Vagina (tissue), 2 donors: ENCODE data around the gene NEK11.

Experiments
- POLR2A ChIP-seq, 2 donors: fragments of 450-650 bp; IDR thresholded peaks; one replicate each; pipeline ENCODE4 v1.6.1; 2017; ENCODE audit warnings: antibody characterized with exemption in 2 of 2, mild to moderate bottlenecking in 2 of 2, moderate library complexity in 2 of 2
- TF ChIP-seq, protein P1 (sequence below), 3 experiments: fragments of 450-650 bp in 2 of 3; fragments of 200-600 bp in 1 of 3; sonication (generic) in 1 of 3; IDR thresholded peaks; one replicate each; pipeline ENCODE4 v1.5.1; 2017 to 2019; ENCODE audit warnings: antibody characterized with exemption in 3 of 3, mild to moderate bottlenecking in 2 of 3, moderate library complexity in 2 of 3

DNA sequence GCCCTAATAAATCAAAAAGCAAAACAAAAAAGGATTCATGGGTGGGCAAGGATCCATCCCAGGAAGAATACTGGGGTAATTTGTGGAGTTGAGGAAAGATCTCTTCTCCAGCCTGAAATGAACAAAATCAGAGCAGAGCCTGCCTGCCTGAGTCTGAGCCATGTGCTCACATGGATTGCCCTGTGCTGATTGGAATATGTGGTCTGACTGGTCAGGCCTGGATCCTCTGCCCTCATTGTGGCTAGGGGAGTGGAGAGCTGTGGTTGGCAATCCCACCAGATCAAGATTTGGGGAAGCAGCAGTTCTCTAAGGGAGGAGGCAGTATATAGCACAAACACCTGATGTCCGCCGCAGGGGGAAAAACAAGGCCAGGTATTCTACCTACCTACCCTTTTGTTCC, 348.1 kb downstream of the NEK11 start:
- TF ChIP-seq POLR2A (IDR thresholded peaks at IDR 0.05) = no peak
- TF ChIP-seq, protein P1, sequence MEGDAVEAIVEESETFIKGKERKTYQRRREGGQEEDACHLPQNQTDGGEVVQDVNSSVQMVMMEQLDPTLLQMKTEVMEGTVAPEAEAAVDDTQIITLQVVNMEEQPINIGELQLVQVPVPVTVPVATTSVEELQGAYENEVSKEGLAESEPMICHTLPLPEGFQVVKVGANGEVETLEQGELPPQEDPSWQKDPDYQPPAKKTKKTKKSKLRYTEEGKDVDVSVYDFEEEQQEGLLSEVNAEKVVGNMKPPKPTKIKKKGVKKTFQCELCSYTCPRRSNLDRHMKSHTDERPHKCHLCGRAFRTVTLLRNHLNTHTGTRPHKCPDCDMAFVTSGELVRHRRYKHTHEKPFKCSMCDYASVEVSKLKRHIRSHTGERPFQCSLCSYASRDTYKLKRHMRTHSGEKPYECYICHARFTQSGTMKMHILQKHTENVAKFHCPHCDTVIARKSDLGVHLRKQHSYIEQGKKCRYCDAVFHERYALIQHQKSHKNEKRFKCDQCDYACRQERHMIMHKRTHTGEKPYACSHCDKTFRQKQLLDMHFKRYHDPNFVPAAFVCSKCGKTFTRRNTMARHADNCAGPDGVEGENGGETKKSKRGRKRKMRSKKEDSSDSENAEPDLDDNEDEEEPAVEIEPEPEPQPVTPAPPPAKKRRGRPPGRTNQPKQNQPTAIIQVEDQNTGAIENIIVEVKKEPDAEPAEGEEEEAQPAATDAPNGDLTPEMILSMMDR (IDR thresholded peaks at IDR 0.05) = no peak
